K562 (cell line): ENCODE measurements around the gene SIRT4. TPM values are rescaled to one million over a fixed set of nuclear protein-coding genes. Genes with fewer than 3 reads are reported as not detected.

Source experiments
- ATF3 ChIP-seq, 2 experiments: fragments of 450-650 bp in 1 of 2; sonication (generic) in 1 of 2; formaldehyde crosslinking in 1 of 2; IDR thresholded peaks in 1 of 2; conservative IDR thresholded peaks in 1 of 2; 2 replicates each; pipeline versions ENCODE4 v1.6.1 to v1.8.1; 2016 to 2023; ENCODE audit warnings: mild to moderate bottlenecking in 2 of 2, moderate library complexity in 2 of 2, inconsistent platforms in 1 of 2, missing genetic modification reagents in 1 of 2
- CHCHD3 ChIP-seq: fragments of 250-450 bp; sonication (Bioruptor Pico); IDR thresholded peaks from 2 replicates; pipeline ENCODE4 v2.1.2; 2022; ENCODE audit warnings: mild to moderate bottlenecking
- E4F1 ChIP-seq: fragments of 250-450 bp; sonication (Bioruptor Pico); IDR thresholded peaks from 2 replicates; pipeline ENCODE4 v1.5.0; 2021; ENCODE audit warnings: mild to moderate bottlenecking, borderline replicate concordance
- FOXJ3 ChIP-seq: sonication (generic); formaldehyde crosslinking; IDR thresholded peaks from 2 replicates; pipeline ENCODE4 v1.4.0; 2020; ENCODE audit warnings: mild to moderate bottlenecking, missing genetic modification reagents
- HEY1 ChIP-seq: fragments of 250-450 bp; sonication (Bioruptor Pico); IDR thresholded peaks from 2 replicates; pipeline ENCODE4 v1.5.0; 2020; ENCODE audit warnings: mild to moderate bottlenecking, moderate library complexity, borderline replicate concordance
- NCOA4 ChIP-seq: fragments of 450-650 bp; IDR thresholded peaks from 2 replicates; pipeline ENCODE4 v1.6.1; 2018; ENCODE audit warnings: mild to moderate bottlenecking; ENCODE audit not compliant: partially characterized antibody
- NCOR1 ChIP-seq: fragments of 450-650 bp; IDR thresholded peaks from 2 replicates; pipeline ENCODE4 v1.6.1; 2016; ENCODE audit warnings: mild to moderate bottlenecking, moderate library complexity
- POLR2AphosphoS5 ChIP-seq: IDR thresholded peaks from 2 replicates; pipeline ENCODE4 v1.6.1; 2011; ENCODE audit warnings: mild to moderate bottlenecking, low read depth, low read length, moderate library complexity; ENCODE audit not compliant: control insufficient read depth, insufficient read depth
- ZNF655 ChIP-seq: fragments of 250-450 bp; sonication (Bioruptor Pico); IDR thresholded peaks from 2 replicates; pipeline ENCODE4 v1.5.0; 2021
- polyA plus RNA-seq, 8 experiments: library from polyadenylated mRNA; depleted of rRNA in 4 of 8; stranded (reverse) in 5 of 8; unstranded in 3 of 8; fragments of >200 nt; fragmentation: Nextera tagmentation in 2 of 8; fragmentation: Illumina TruSeq in 1 of 8; extraction: Ambion mirVana in 2 of 8; extraction: Trizol in 1 of 8; gene quantifications; 2 replicates each; pipeline versions ENCODE4 v1.2.1 to v1.2.3, GENCODE V29; 2011 to 2014; ENCODE audit warnings: inconsistent platforms in 1 of 8, missing spikeins in 1 of 8
- total RNA-seq, 7 experiments: library from RNA; depleted of rRNA in 6 of 7; stranded (reverse); fragments of >200 nt in 6 of 7; fragmentation: Illumina TruSeq in 2 of 7; extraction: Trizol in 2 of 7; gene quantifications; 2 replicates each; pipeline versions ENCODE4 v1.2.1 to v1.2.3, GENCODE V29; 2011 to 2021; ENCODE audit warnings: low replicate concordance in 1 of 7
- TF ChIP-seq, protein P1 (sequence below): IDR thresholded peaks from 2 replicates; pipeline ENCODE4 v1.6.1; 2016; ENCODE audit warnings: missing genetic modification characterization, missing compliant biosample characterization
- TF ChIP-seq, protein P2 (sequence below): fragments of 450-650 bp; IDR thresholded peaks from 2 replicates; pipeline ENCODE4 v1.7.1; 2018; ENCODE audit warnings: mild to moderate bottlenecking, low read depth; ENCODE audit not compliant: partially characterized antibody
- TF ChIP-seq, protein P3 (sequence below): fragments of 200-800 bp; sonication (Bioruptor generic); IDR thresholded peaks from 2 replicates; pipeline ENCODE4 v1.6.1; 2017; ENCODE audit warnings: missing genetic modification characterization, missing compliant biosample characterization

SIRT4 gene
- total and polyA plus RNA-seq, 9 of the 15 experiments (the other 6 are each of a cell fraction or from before 2014, with no cell fraction given), result 0.86 to 5.2 (median 2.4) TPM

DNA sequence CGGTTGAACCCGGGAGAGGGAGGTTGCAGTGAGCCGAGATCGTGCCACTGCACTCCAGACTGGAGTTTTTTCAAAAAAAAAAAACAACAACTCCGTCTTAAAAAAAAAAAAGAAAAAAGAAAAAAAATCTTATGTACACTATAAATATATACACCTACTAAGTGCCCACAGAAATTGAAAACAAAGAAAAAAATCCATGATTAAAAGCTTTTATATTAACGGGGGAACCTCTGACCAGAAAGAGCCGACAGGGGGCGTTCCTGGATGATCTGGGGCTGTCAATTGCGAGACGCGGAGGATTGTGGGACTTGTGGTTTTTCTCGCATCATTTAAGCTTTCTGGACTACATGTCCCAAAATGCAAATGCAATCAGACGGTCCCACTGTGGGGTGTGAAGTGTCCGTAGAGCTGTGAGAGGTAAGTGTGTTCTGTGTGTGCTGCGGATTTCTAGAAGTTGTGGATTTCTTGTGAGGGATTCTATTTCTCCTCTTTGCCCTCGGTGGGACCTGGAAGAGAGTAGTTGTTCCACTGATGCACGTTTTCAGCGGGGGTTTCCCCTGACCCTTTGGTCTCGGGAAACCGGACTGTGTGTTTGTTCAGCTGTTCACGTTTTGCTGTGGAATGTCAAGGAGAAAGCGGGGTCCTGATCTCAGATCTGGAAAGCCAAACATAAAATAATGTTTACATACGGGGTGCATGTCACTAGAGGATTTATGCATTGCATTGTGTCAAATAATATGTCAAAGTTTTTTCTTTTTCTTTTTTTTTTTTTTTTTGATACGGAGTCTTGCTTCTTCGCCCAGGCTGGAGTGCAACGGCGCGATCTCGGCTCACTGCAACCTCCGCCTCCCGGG is at the start of gene SIRT4 (continued):
- TF ChIP-seq POLR2AphosphoS5, result 0 out of 2 replicates have a peak, but pooled peaks have one; percentile 42
- TF ChIP-seq, protein P1, sequence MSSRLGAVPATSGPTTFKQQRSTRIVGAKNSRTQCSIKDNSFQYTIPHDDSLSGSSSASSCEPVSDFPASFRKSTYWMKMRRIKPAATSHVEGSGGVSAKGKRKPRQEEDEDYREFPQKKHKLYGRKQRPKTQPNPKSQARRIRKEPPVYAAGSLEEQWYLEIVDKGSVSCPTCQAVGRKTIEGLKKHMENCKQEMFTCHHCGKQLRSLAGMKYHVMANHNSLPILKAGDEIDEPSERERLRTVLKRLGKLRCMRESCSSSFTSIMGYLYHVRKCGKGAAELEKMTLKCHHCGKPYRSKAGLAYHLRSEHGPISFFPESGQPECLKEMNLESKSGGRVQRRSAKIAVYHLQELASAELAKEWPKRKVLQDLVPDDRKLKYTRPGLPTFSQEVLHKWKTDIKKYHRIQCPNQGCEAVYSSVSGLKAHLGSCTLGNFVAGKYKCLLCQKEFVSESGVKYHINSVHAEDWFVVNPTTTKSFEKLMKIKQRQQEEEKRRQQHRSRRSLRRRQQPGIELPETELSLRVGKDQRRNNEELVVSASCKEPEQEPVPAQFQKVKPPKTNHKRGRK, result peak; percentile 82
- TF ChIP-seq ZNF655, result no peak
- TF ChIP-seq CHCHD3 (CRISPR knock-in tag), result no peak
- peak; percentile 44 for TF ChIP-seq NCOR1
- TF ChIP-seq FOXJ3 (CRISPR knock-in tag), result no peak
- no peak for TF ChIP-seq E4F1 (CRISPR knock-in tag)
- TF ChIP-seq, protein P2, sequence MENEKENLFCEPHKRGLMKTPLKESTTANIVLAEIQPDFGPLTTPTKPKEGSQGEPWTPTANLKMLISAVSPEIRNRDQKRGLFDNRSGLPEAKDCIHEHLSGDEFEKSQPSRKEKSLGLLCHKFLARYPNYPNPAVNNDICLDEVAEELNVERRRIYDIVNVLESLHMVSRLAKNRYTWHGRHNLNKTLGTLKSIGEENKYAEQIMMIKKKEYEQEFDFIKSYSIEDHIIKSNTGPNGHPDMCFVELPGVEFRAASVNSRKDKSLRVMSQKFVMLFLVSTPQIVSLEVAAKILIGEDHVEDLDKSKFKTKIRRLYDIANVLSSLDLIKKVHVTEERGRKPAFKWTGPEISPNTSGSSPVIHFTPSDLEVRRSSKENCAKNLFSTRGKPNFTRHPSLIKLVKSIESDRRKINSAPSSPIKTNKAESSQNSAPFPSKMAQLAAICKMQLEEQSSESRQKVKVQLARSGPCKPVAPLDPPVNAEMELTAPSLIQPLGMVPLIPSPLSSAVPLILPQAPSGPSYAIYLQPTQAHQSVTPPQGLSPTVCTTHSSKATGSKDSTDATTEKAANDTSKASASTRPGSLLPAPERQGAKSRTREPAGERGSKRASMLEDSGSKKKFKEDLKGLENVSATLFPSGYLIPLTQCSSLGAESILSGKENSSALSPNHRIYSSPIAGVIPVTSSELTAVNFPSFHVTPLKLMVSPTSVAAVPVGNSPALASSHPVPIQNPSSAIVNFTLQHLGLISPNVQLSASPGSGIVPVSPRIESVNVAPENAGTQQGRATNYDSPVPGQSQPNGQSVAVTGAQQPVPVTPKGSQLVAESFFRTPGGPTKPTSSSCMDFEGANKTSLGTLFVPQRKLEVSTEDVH, result peak; percentile 37
- no peak for TF ChIP-seq NCOA4
- TF ChIP-seq HEY1 (CRISPR knock-in tag), result peak; percentile 76; the same call in 1 of the 2 replicates
- TF ChIP-seq ATF3 (IDR thresholded peaks at IDR 0.05), result peak; percentile 38; the same call in 1 of the 2 replicates
- TF ChIP-seq ATF3 (CRISPR knock-in tag; conservative IDR thresholded peaks at IDR 0.05), result no peak
- TF ChIP-seq, protein P3, sequence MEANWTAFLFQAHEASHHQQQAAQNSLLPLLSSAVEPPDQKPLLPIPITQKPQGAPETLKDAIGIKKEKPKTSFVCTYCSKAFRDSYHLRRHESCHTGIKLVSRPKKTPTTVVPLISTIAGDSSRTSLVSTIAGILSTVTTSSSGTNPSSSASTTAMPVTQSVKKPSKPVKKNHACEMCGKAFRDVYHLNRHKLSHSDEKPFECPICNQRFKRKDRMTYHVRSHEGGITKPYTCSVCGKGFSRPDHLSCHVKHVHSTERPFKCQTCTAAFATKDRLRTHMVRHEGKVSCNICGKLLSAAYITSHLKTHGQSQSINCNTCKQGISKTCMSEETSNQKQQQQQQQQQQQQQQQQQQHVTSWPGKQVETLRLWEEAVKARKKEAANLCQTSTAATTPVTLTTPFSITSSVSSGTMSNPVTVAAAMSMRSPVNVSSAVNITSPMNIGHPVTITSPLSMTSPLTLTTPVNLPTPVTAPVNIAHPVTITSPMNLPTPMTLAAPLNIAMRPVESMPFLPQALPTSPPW (CRISPR knock-in tag), result 0 out of 2 replicates have a peak, but pooled peaks have one; percentile 44
